Body of pancreas (tissue), 4 donors: ENCODE data around the gene PALLD. TPM values are rescaled to one million over a fixed set of nuclear protein-coding genes. Genes with fewer than 3 reads are reported as not detected.

ENCODE experiments used
- ATAC-seq: fragments of 150-250 bp; one replicate; pipeline ENCODE4 v1.9.1; 2016
- DNase-seq, 4 donors: peaks; one replicate each; pipeline ENCODE4 v3.0.0-alpha.2; 2019
- H3K27ac ChIP-seq, 4 donors: fragments of 200-600 bp; sonication (generic); 1 replicate in 3 of 4; 2 replicates in 1 of 4; pipeline versions ENCODE4 v1.5.1 to v1.6.1; 2016 to 2019; ENCODE audit warnings: mild to moderate bottlenecking in 1 of 4, mixed read lengths in 1 of 4, moderate library complexity in 1 of 4
- H3K27me3 ChIP-seq, 2 donors: fragments of 200-600 bp; sonication (generic); one replicate each; pipeline ENCODE4 v1.6.0; 2016; ENCODE audit warnings: mild to moderate bottlenecking in 1 of 2
- H3K36me3 ChIP-seq, 2 donors: fragments of 200-600 bp; sonication (generic); replicated peaks in 1 of 2; 2 replicates each; pipeline ENCODE4 v1.5.1; 2016; ENCODE audit warnings: low read depth in 2 of 2; ENCODE audit not compliant: insufficient read depth in 1 of 2
- H3K4me1 ChIP-seq: fragments of 200-600 bp; sonication (generic); one replicate; pipeline ENCODE4 v1.6.0; 2016
- H3K4me3 ChIP-seq, 2 donors: fragments of 200-600 bp; sonication (generic); 1 replicate in 1 of 2; 2 replicates in 1 of 2; pipeline ENCODE4 v1.5.1; 2016 to 2019
- H3K9me3 ChIP-seq, 3 donors: fragments of 200-600 bp; sonication (generic); 1 replicate in 2 of 3; 2 replicates in 1 of 3; pipeline ENCODE4 v1.5.1; 2016
- POLR2A ChIP-seq, 3 donors: fragments of 450-650 bp; IDR thresholded peaks; one replicate each; pipeline ENCODE4 v1.6.1; 2016; ENCODE audit warnings: antibody characterized with exemption in 3 of 3, mild to moderate bottlenecking in 2 of 3
- WGBS, 2 donors: methylation state at CpG; one replicate each; pipeline ENCODE4 v1.1.5; 2017; 5-methylcytosine and 5-hydroxymethylcytosine counted together
- intact Hi-C: fragments of 100-400 bp; cut with DNase I; formaldehyde crosslinking; loops from one replicate; pipeline ENCODE4 v1.15.1; 2023
- total RNA-seq, 2 donors: library from RNA; depleted of rRNA; stranded (reverse); fragments of >200 nt; gene quantifications; one replicate each; pipeline ENCODE4 v1.1.0, GENCODE V29; 2016
- TF ChIP-seq, protein P1 (sequence below), 7 experiments: fragments of 450-650 bp in 4 of 7; fragments of 200-600 bp in 3 of 7; sonication (generic) in 3 of 7; IDR thresholded peaks; one replicate each; pipeline ENCODE4 v1.5.1; 2016 to 2019; ENCODE audit warnings: antibody characterized with exemption in 7 of 7

Gene PALLD
- total RNA-seq, 2 donors from 2014 or later: 46.8 to 52.4 TPM

DNA sequence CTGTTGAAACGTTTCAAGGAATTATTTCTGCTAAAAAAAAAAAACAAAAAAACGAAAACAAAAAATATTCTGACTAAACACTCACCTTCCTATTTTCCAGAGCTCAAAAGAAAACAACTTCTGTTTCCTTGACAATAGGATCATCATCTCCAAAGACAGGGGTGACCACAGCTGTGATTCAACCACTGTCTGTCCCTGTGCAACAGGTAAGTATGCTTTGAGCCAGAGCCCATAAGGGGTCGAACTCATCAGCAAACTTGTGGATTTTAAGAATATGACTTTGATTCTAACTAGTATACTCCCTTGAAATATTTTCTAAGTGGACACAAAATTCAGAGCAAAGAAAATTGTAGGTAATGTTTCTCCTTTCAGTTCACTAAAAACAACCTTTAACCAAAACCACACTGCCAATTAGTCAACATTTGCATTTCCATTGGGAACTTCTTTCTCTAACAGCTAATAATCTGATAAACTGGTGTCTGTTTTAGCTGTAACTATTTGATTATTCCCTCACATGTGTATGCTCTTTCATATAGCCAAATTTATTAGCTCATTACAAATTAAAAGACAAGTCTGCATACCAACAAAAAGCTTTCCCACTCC, 186.1 kb downstream of the PALLD start:
- H3K4me3 ChIP-seq: no peak overlapping the region
- H3K36me3 ChIP-seq: no peaks in the 10 kb centered on the region
- no peak for DNase-seq
- ATAC-seq: no peak
- no peaks in the 10 kb centered on the region for H3K27me3 ChIP-seq
- TF ChIP-seq, protein P1, sequence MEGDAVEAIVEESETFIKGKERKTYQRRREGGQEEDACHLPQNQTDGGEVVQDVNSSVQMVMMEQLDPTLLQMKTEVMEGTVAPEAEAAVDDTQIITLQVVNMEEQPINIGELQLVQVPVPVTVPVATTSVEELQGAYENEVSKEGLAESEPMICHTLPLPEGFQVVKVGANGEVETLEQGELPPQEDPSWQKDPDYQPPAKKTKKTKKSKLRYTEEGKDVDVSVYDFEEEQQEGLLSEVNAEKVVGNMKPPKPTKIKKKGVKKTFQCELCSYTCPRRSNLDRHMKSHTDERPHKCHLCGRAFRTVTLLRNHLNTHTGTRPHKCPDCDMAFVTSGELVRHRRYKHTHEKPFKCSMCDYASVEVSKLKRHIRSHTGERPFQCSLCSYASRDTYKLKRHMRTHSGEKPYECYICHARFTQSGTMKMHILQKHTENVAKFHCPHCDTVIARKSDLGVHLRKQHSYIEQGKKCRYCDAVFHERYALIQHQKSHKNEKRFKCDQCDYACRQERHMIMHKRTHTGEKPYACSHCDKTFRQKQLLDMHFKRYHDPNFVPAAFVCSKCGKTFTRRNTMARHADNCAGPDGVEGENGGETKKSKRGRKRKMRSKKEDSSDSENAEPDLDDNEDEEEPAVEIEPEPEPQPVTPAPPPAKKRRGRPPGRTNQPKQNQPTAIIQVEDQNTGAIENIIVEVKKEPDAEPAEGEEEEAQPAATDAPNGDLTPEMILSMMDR (IDR thresholded peaks at IDR 0.05): no peak
- TF ChIP-seq POLR2A (IDR thresholded peaks at IDR 0.05): no peak
- intact Hi-C loops: no loop called here
- no peaks in the 10 kb centered on the region for H3K4me1 ChIP-seq
- WGBS, 2 donors: 52 to 64% methylated on average over 3 of the region's 3 CpGs
- H3K27ac ChIP-seq: no peak overlapping the region
- no peaks in the 10 kb centered on the region for H3K9me3 ChIP-seq

DNA sequence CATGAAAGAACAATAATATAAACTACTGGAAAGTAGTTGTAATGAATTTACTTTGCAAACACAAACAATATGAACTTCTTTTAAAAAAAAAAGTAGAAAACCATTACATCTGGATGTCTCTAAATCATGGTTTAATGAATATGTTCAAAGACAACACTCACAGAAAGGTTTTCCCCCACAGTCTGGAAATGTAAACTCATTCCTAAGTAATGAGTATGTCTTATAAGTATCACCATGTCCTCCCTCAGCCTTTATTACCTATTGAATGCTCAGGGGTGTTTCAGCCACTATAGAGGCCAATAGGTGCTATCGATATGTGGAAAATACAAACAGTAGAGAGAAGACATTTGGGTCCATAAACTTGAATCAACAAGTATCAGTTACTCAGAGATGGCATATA, 186.7 kb downstream of the PALLD start:
- WGBS, 2 donors: 92 to 100% methylated on average over 1 of the region's 1 CpG
- Histone ChIP-seq H3K4me1 (no peaks in the 10 kb centered on the region), H3K36me3 (no peaks in the 10 kb centered on the region), H3K27me3 (no peaks in the 10 kb centered on the region), H3K27ac (no peak overlapping the region), H3K9me3 (no peaks in the 10 kb centered on the region), H3K4me3 (no peak overlapping the region)
- TF ChIP-seq POLR2A (IDR thresholded peaks at IDR 0.05): no peak
- TF ChIP-seq, protein P1 (IDR thresholded peaks at IDR 0.05): no peak
- DNase-seq (no peak), ATAC-seq (no peak)
- intact Hi-C loops: no loop called here

DNA sequence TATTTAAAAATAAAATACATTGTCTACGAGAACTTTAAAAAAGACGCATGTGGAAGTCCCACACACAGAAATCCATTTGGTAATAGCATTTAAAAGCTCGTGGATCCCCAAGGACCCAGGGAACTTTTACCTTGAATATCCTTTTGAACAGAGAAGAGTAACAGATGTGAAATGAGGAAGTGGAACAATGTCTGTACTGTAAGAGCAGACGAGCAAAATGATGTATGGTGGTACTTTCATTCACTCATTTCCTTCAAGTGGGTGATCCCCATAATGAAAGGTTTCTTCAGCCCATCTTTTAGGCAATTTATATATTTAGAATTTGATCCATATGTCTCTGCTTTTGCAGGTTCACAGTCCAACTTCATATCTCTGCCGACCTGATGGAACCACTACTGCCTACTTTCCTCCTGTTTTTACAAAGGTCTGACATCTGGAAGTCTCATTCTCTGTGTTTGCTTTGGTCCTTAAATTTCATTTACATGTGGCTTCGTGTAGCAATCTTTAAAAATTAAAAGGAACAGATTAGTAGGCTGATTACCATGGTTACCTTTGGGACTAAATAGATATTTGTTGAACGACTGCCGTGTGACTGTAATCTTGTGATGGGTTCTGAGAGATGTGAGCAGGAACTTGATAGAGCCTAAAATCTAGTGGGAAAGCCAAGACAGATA, 188.4 kb downstream of the PALLD start:
- no peak overlapping the region for H3K4me3 ChIP-seq
- H3K27ac ChIP-seq: no peak overlapping the region
- 64 to 68% methylated on average over 8 of the region's 8 CpGs for WGBS, 2 donors
- H3K4me1 ChIP-seq: no peaks in the 10 kb centered on the region
- intact Hi-C loops: no loop called here
- ATAC-seq (no peak), DNase-seq (no peak)
- no peaks in the 10 kb centered on the region for H3K36me3 ChIP-seq
- TF ChIP-seq, protein P1 (IDR thresholded peaks at IDR 0.05): no peak
- TF ChIP-seq POLR2A (IDR thresholded peaks at IDR 0.05): no peak
- H3K9me3 ChIP-seq: no peaks in the 10 kb centered on the region
- H3K27me3 ChIP-seq: no peaks in the 10 kb centered on the region

DNA sequence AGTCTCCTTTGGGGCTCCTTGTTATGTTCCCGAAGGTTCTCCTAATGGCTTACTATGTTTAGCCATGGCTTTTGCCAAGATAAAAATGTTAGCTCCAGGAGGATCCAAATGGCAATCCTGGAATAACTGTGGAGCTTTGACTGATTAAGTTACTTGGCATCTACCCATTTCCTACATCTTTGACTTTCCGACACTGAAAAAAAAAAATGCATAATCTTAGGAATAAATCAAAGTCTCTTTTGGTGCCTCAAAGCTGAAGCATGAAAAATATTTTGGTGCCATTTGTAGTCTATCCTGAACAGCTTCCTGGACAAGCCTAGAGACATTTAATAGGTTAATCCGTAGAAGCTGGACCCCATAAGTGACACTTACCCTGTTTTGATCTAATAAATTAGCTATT, 191.7 kb downstream of the PALLD start:
- no peak for ATAC-seq
- H3K27me3 ChIP-seq: no peaks in the 10 kb centered on the region

More for the DNA sequence above, 191.7 kb downstream of the PALLD start:
- intact Hi-C loops: no loop called here
- H3K4me1 ChIP-seq: no peaks in the 10 kb centered on the region
- H3K9me3 ChIP-seq: no peaks in the 10 kb centered on the region
- no peak for DNase-seq
- H3K4me3 ChIP-seq: no peak overlapping the region
- H3K27ac ChIP-seq: no peak overlapping the region
- no peaks in the 10 kb centered on the region for H3K36me3 ChIP-seq
- TF ChIP-seq, protein P1 (IDR thresholded peaks at IDR 0.05): no peak
- TF ChIP-seq POLR2A (IDR thresholded peaks at IDR 0.05): no peak
- 75 to 89% methylated on average over 3 of the region's 3 CpGs for WGBS, 2 donors
